ENCODE measurements around the gene INHA. TPM values are rescaled to one million over a fixed set of nuclear protein-coding genes. Genes with fewer than 3 reads are reported as not detected.

INHA gene
- total and polyA plus RNA-seq, 4 donors = 0.03 to 0.15 (median 0.11) TPM

- DNase-seq (ENCODE audit: low spot score) = no peak
- WGBS = 95% methylated on average over 19 of the region's 19 CpGs
- Histone ChIP-seq H3K4me1 (ENCODE audit: control insufficient read depth in 4 of 4, insufficient read depth in 4 of 4, low read length in 3 of 4) (peaks cover 5 to 15% (median 12%) of the 10 kb centered on the region in 4 donors), H3K27me3 (ENCODE audit: control insufficient read depth in 4 of 4, insufficient read depth in 4 of 4, low read length in 3 of 4) (peaks cover 0 to 7% (median 0%) of the 10 kb centered on the region in 4 donors), H3K36me3 (ENCODE audit: control insufficient read depth in 4 of 4, insufficient read depth in 3 of 4, low read depth in 1 of 4, low read length in 3 of 4) (no peaks in the 10 kb centered on the region), H3K27ac (ENCODE audit: low read depth in 1 of 2, low read length in 2 of 2) (no peak overlapping the region), H3K4me3 (ENCODE audit: low read depth in 1 of 3, low read length in 3 of 3) (no peak overlapping the region), H3K9me3 (ENCODE audit: control insufficient read depth in 4 of 4, low read length in 3 of 4) (no peaks in the 10 kb centered on the region), H3K9ac (ENCODE audit: low read depth in 1 of 2, low read length in 2 of 2) (no peak overlapping the region)
- TF ChIP-seq CTCF (IDR thresholded peaks at IDR 0.05; ENCODE audit: low read depth, low read length, missing input control) = no peak
- no peak for TF ChIP-seq FOXA1 (IDR thresholded peaks at IDR 0.05)
- TF ChIP-seq ATF3 (IDR thresholded peaks at IDR 0.05) = no peak
- TF ChIP-seq REST (IDR thresholded peaks at IDR 0.05) = no peak
- no peak for TF ChIP-seq TAF1 (conservative IDR thresholded peaks at IDR 0.05)
- TF ChIP-seq MAX (IDR thresholded peaks at IDR 0.05) = no peak
- no peak for TF ChIP-seq FOXA2 (IDR thresholded peaks at IDR 0.05)
- TF ChIP-seq SP1 (IDR thresholded peaks at IDR 0.05) = no peak
- TF ChIP-seq RAD21 (IDR thresholded peaks at IDR 0.05) = no peak
- no peak for TF ChIP-seq EGR1 (IDR thresholded peaks at IDR 0.05; ENCODE audit: low read depth in 2 of 2)
- no peak for TF ChIP-seq GABPA (IDR thresholded peaks at IDR 0.05 in 1 of 2, conservative IDR thresholded peaks at IDR 0.05 in 1 of 2)
- no peak for TF ChIP-seq HNF4A (conservative IDR thresholded peaks at IDR 0.05)
- no peak for TF ChIP-seq RXRA (IDR thresholded peaks at IDR 0.05)
These were observed 15.7 kb upstream of the INHA start for GRCh38 chr2:219556413-219556812.

- no peak overlapping the region for H3K4me3 ChIP-seq (ENCODE audit: low read depth in 1 of 3, low read length in 3 of 3)
- H3K4me1 ChIP-seq (ENCODE audit: control insufficient read depth in 4 of 4, insufficient read depth in 4 of 4, low read length in 3 of 4) = peaks cover 5 to 9% (median 7%) of the 10 kb centered on the region in 4 donors
- no peaks in the 10 kb centered on the region for H3K36me3 ChIP-seq (ENCODE audit: control insufficient read depth in 4 of 4, insufficient read depth in 3 of 4, low read depth in 1 of 4, low read length in 3 of 4)
- DNase-seq (ENCODE audit: low spot score) = no peak
- H3K27me3 ChIP-seq (ENCODE audit: control insufficient read depth in 4 of 4, insufficient read depth in 4 of 4, low read length in 3 of 4) = peaks cover 0 to 5% (median 0%) of the 10 kb centered on the region in 4 donors
- 93% methylated on average over 21 of the region's 21 CpGs for WGBS
- H3K27ac ChIP-seq (ENCODE audit: low read depth in 1 of 2, low read length in 2 of 2) = no peak overlapping the region
- no peaks in the 10 kb centered on the region for H3K9me3 ChIP-seq (ENCODE audit: control insufficient read depth in 4 of 4, low read length in 3 of 4)
- no peak overlapping the region for H3K9ac ChIP-seq (ENCODE audit: low read depth in 1 of 2, low read length in 2 of 2)
- no peak for TF ChIP-seq HNF4A (conservative IDR thresholded peaks at IDR 0.05)
- TF ChIP-seq FOXA2 (IDR thresholded peaks at IDR 0.05) = no peak
- TF ChIP-seq MAX (IDR thresholded peaks at IDR 0.05) = no peak
- TF ChIP-seq REST (IDR thresholded peaks at IDR 0.05) = no peak
- TF ChIP-seq ZBTB33 (IDR thresholded peaks at IDR 0.05) = no peak
- no peak for TF ChIP-seq SP1 (IDR thresholded peaks at IDR 0.05)
- TF ChIP-seq TAF1 (conservative IDR thresholded peaks at IDR 0.05) = no peak
- no peak for TF ChIP-seq NR2F2 (IDR thresholded peaks at IDR 0.05)
- TF ChIP-seq HNF4G (IDR thresholded peaks at IDR 0.05) = no peak
- TF ChIP-seq YY1 (IDR thresholded peaks at IDR 0.05) = no peak
- TF ChIP-seq EGR1 (IDR thresholded peaks at IDR 0.05; ENCODE audit: low read depth in 2 of 2) = no peak
- TF ChIP-seq RXRA (IDR thresholded peaks at IDR 0.05) = no peak
- TF ChIP-seq CTCF (IDR thresholded peaks at IDR 0.05; ENCODE audit: low read depth, low read length, missing input control) = no peak
- no peak for TF ChIP-seq JUND (IDR thresholded peaks at IDR 0.05)
These were observed 14.8 kb upstream of the INHA start for GRCh38 chr2:219557320-219557719.
